Neuron (in vitro differentiated cells): ENCODE data around the gene RFK.
"Not testable (repeated sequence)": the region's sequence is repeated elsewhere in the genome, so short reads cannot be mapped to it uniquely, and the experiment has no call there.

Experiments
- H2AFZ ChIP-seq: one replicate; pipeline ENCODE4 v1.6.1; 2013; ENCODE audit warnings: low read depth, mild to moderate bottlenecking, inconsistent platforms, low read length, moderate library complexity
- H3K27me3 ChIP-seq: one replicate; pipeline ENCODE4 v1.6.1; 2013; ENCODE audit warnings: low read length; ENCODE audit not compliant: insufficient read depth
- H3K36me3 ChIP-seq: one replicate; pipeline ENCODE4 v1.6.1; 2013; ENCODE audit warnings: low read length; ENCODE audit not compliant: insufficient read depth
- H3K4me1 ChIP-seq: one replicate; pipeline ENCODE4 v1.6.1; 2013; ENCODE audit warnings: low read length; ENCODE audit not compliant: insufficient read depth
- H3K4me3 ChIP-seq: 2 replicates; pipeline ENCODE4 v1.5.1; 2013; ENCODE audit warnings: mild to moderate bottlenecking, low read length, moderate library complexity
- H3K9me3 ChIP-seq: one replicate; pipeline ENCODE4 v1.6.1; 2013; ENCODE audit warnings: low read length

The RFK gene

GRCh38 chr9:76373173-76373783 lies 20.9 kb downstream of the RFK start:
- Histone ChIP-seq H3K9me3 (no peaks in the 10 kb centered on the region), H3K36me3 (no peaks in the 10 kb centered on the region), H2AFZ (no peak overlapping the region), H3K27me3 (no peaks in the 10 kb centered on the region), H3K4me3 (no peak overlapping the region), H3K4me1 (peaks cover 7% of the 10 kb centered on the region)

GRCh38 chr9:76372336-76372735 lies 21.9 kb downstream of the RFK start:
- Histone ChIP-seq H2AFZ (no peak overlapping the region), H3K4me3 (no peak overlapping the region), H3K9me3 (no peaks in the 10 kb centered on the region), H3K27me3 (no peaks in the 10 kb centered on the region), H3K4me1 (peaks cover 7% of the 10 kb centered on the region), H3K36me3 (no peaks in the 10 kb centered on the region)

- no peak overlapping the region for H2AFZ ChIP-seq
- no peaks in the 10 kb centered on the region for H3K36me3 ChIP-seq
- no peak overlapping the region for H3K4me3 ChIP-seq
- H3K9me3 ChIP-seq: no peaks in the 10 kb centered on the region
- H3K4me1 ChIP-seq: peaks cover 7% of the 10 kb centered on the region
- no peaks in the 10 kb centered on the region for H3K27me3 ChIP-seq
Measured at GRCh38 chr9:76371901-76372300, 22.3 kb downstream of the RFK start.

- Histone ChIP-seq H3K36me3 (no peaks in the 10 kb centered on the region), H3K9me3 (no peaks in the 10 kb centered on the region), H3K27me3 (no peaks in the 10 kb centered on the region), H2AFZ (no peak overlapping the region), H3K4me3 (no peak overlapping the region), H3K4me1 (peaks cover 7% of the 10 kb centered on the region)
Measured at GRCh38 chr9:76370396-76371023, 23.7 kb downstream of the RFK start.

- Histone ChIP-seq H2AFZ (no peak overlapping the region), H3K9me3 (no peaks in the 10 kb centered on the region), H3K4me1 (peaks cover 7% of the 10 kb centered on the region), H3K4me3 (no peak overlapping the region), H3K36me3 (no peaks in the 10 kb centered on the region), H3K27me3 (no peaks in the 10 kb centered on the region)
Measured at GRCh38 chr9:76369583-76369982, 24.6 kb downstream of the RFK start.

GRCh38 chr9:76366275-76366674 lies 28.0 kb downstream of the RFK start:
- H3K9me3 ChIP-seq: no peaks in the 10 kb centered on the region
- no peaks in the 10 kb centered on the region for H3K27me3 ChIP-seq
- no peak overlapping the region for H2AFZ ChIP-seq
- no peaks in the 10 kb centered on the region for H3K36me3 ChIP-seq
- no peaks in the 10 kb centered on the region for H3K4me1 ChIP-seq
- no peak overlapping the region for H3K4me3 ChIP-seq

GRCh38 chr9:76365028-76365427 lies 29.2 kb downstream of the RFK start:
- Histone ChIP-seq H3K4me3 (no peak overlapping the region), H2AFZ (no peak overlapping the region), H3K27me3 (no peaks in the 10 kb centered on the region), H3K4me1 (no peaks in the 10 kb centered on the region), H3K36me3 (no peaks in the 10 kb centered on the region), H3K9me3 (no peaks in the 10 kb centered on the region)

GRCh38 chr9:76363032-76363395 lies 31.2 kb downstream of the RFK start:
- Histone ChIP-seq H3K9me3 (no peaks in the 10 kb centered on the region), H3K4me1 (no peaks in the 10 kb centered on the region), H3K4me3 (no peak overlapping the region), H3K27me3 (peaks cover 3% of the 10 kb centered on the region), H2AFZ (no peak overlapping the region), H3K36me3 (no peaks in the 10 kb centered on the region)

- not testable (repeated sequence) for H3K27me3 ChIP-seq, H3K4me3 ChIP-seq, H2AFZ ChIP-seq, H3K9me3 ChIP-seq, H3K36me3 ChIP-seq, H3K4me1 ChIP-seq
Measured at GRCh38 chr9:76362332-76363031, 31.7 kb downstream of the RFK start.

- H2AFZ ChIP-seq: no peak overlapping the region
- H3K4me1 ChIP-seq: no peaks in the 10 kb centered on the region
- H3K36me3 ChIP-seq: no peaks in the 10 kb centered on the region
- H3K9me3 ChIP-seq: no peaks in the 10 kb centered on the region
- H3K4me3 ChIP-seq: no peak overlapping the region
- H3K27me3 ChIP-seq: peaks cover 3% of the 10 kb centered on the region
Measured at GRCh38 chr9:76359766-76360165, 34.5 kb downstream of the RFK start.

GRCh38 chr9:76359365-76359764 lies 34.9 kb downstream of the RFK start:
- Histone ChIP-seq H3K4me1 (no peaks in the 10 kb centered on the region), H3K4me3 (no peak overlapping the region), H3K9me3 (no peaks in the 10 kb centered on the region), H3K27me3 (peaks cover 3% of the 10 kb centered on the region), H3K36me3 (no peaks in the 10 kb centered on the region), H2AFZ (no peak overlapping the region)

GRCh38 chr9:76358628-76359280 lies 35.5 kb downstream of the RFK start:
- no peaks in the 10 kb centered on the region for H3K9me3 ChIP-seq
- no peaks in the 10 kb centered on the region for H3K36me3 ChIP-seq
- H3K4me3 ChIP-seq: no peak overlapping the region
- H3K27me3 ChIP-seq: peaks cover 3% of the 10 kb centered on the region
- H3K4me1 ChIP-seq: no peaks in the 10 kb centered on the region
- no peak overlapping the region for H2AFZ ChIP-seq

GRCh38 chr9:76357555-76357954 lies 36.7 kb downstream of the RFK start:
- Histone ChIP-seq H3K27me3 (peaks cover 3% of the 10 kb centered on the region), H3K36me3 (no peaks in the 10 kb centered on the region), H3K9me3 (no peaks in the 10 kb centered on the region), H3K4me1 (no peaks in the 10 kb centered on the region), H3K4me3 (no peak overlapping the region), H2AFZ (no peak overlapping the region)
